Mesendoderm (in vitro differentiated cells): Measurements from ENCODE around the gene MAZ.
"Not testable (repeated sequence)": the region's sequence is repeated elsewhere in the genome, so short reads cannot be mapped to it uniquely, and the experiment has no call there.

ENCODE experiments used
- DNase-seq: peaks from one replicate; pipeline ENCODE4 v3.0.0; 2013
- H2AK5ac ChIP-seq: 2 replicates; pipeline ENCODE4 v1.6.1; 2013; ENCODE audit warnings: low read length, inconsistent platforms
- H2BK120ac ChIP-seq: 2 replicates; pipeline ENCODE4 v1.6.1; 2013; ENCODE audit warnings: low read depth, mild to moderate bottlenecking, low read length, moderate library complexity, mixed read lengths
- H2BK15ac ChIP-seq: replicated peaks from 2 replicates; pipeline ENCODE4 v1.6.1; 2013; ENCODE audit warnings: low read depth, mild to moderate bottlenecking, moderate library complexity
- H2BK5ac ChIP-seq: 2 replicates; pipeline ENCODE4 v1.6.1; 2013; ENCODE audit warnings: low read length, inconsistent platforms
- H3K18ac ChIP-seq: 2 replicates; pipeline ENCODE4 v1.6.1; 2013; ENCODE audit warnings: mild to moderate bottlenecking, low read length, mixed read lengths
- H3K23ac ChIP-seq: one replicate; pipeline ENCODE4 v1.6.1; 2013; ENCODE audit warnings: low read length
- H3K27ac ChIP-seq: 2 replicates; pipeline ENCODE4 v1.5.1; 2013; ENCODE audit warnings: low read depth, mild to moderate bottlenecking, inconsistent platforms, low read length, moderate library complexity
- H3K27me3 ChIP-seq: 2 replicates; pipeline ENCODE4 v1.6.1; 2013; ENCODE audit warnings: low read length, control low read depth, mild to moderate bottlenecking, inconsistent platforms; ENCODE audit not compliant: insufficient read depth, poor library complexity
- H3K36me3 ChIP-seq: 2 replicates; pipeline ENCODE4 v1.6.1; 2013; ENCODE audit warnings: low read length, inconsistent platforms; ENCODE audit not compliant: control insufficient read depth, insufficient read depth
- H3K4ac ChIP-seq: one replicate; pipeline ENCODE4 v1.6.1; 2013; ENCODE audit warnings: low read depth, mild to moderate bottlenecking, low read length, moderate library complexity
- H3K4me1 ChIP-seq: 2 replicates; pipeline ENCODE4 v1.6.1; 2013; ENCODE audit warnings: low read depth, low read length, inconsistent platforms; ENCODE audit not compliant: control insufficient read depth
- H3K4me2 ChIP-seq: 2 replicates; pipeline ENCODE4 v1.6.1; 2013; ENCODE audit warnings: low read length
- H3K4me3 ChIP-seq: 2 replicates; pipeline ENCODE4 v1.5.1; 2013; ENCODE audit warnings: mild to moderate bottlenecking, low read length
- H3K56ac ChIP-seq: one replicate; pipeline ENCODE4 v1.6.1; 2013; ENCODE audit warnings: low read length
- H3K79me1 ChIP-seq: 2 replicates; pipeline ENCODE4 v1.6.1; 2013; ENCODE audit warnings: low read length, inconsistent platforms
- H3K79me2 ChIP-seq: 2 replicates; pipeline ENCODE4 v1.6.1; 2013; ENCODE audit warnings: mild to moderate bottlenecking, low read length; ENCODE audit not compliant: control insufficient read depth, insufficient read depth
- H3K9ac ChIP-seq: 2 replicates; pipeline ENCODE4 v1.6.1; 2013; ENCODE audit warnings: low read length, inconsistent platforms
- H4K5ac ChIP-seq: one replicate; pipeline ENCODE4 v1.6.1; 2013; ENCODE audit warnings: low read length
- H4K8ac ChIP-seq: one replicate; pipeline ENCODE4 v1.6.1; 2013; ENCODE audit warnings: low read depth, mild to moderate bottlenecking, control low read depth, low read length, moderate library complexity
- WGBS: extraction: QIAGEN DNeasy Blood & Tissue Kit; methylation state at CpG from one replicate; pipeline ENCODE4 v1.1.7; 2013; ENCODE audit warnings: low lambda C conversion rate, missing lambda C conversion rate; ENCODE audit not compliant: insufficient coverage; ENCODE audit errors: extremely low coverage; 5-methylcytosine and 5-hydroxymethylcytosine counted together

The MAZ gene

DNA sequence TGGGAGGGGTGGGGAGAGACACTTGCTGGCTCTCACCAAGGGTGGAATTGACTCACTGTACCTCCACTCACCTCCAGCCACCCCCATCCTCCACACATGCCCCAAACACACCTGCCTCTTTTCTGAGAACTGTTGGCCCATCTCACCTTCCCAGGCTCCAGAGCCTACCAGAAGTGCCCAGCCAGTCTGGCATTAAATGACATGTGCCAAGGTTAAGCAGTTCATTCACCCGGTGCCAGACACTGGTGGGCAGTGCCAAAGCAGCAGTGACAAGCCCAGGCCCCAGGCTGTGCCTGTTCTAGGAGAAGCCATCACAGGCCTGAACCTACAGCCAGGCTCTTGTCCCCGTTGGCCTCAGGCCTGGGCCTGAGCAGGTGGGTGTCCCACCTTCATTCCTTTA lies 25.2 kb downstream of the MAZ start:
- no peak overlapping the region for H2BK120ac ChIP-seq

DNA sequence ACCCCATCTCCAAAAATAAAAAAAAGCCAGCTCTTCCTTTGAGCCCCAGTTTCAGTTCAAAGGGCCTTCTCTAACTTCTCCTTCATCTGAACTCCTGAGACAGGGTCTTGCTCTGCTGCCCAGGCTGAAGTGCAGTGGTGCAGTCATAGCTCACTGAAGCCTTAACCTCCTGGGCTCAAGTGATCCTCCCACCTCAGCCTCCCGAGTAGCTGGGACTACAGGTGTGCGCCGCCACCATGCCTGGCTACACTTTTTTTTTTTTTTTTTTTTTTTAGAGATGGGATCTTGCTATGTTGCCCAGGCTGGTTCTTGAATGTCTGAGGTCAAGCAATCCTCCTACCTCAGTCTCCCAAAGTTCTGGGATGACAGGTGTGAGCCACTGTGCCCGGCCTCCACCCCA lies 26.9 kb downstream of the MAZ start:
- not testable (repeated sequence) for H2BK5ac ChIP-seq, H3K23ac ChIP-seq, H2BK15ac ChIP-seq, H3K27ac ChIP-seq, H3K27me3 ChIP-seq, H3K4me1 ChIP-seq, H2AK5ac ChIP-seq, H3K4me3 ChIP-seq, H2BK120ac ChIP-seq, H4K8ac ChIP-seq, H3K79me1 ChIP-seq, H3K9ac ChIP-seq, H3K4me2 ChIP-seq, H3K56ac ChIP-seq, H4K5ac ChIP-seq, H3K18ac ChIP-seq, H3K4ac ChIP-seq, DNase-seq, H3K79me2 ChIP-seq, H3K36me3 ChIP-seq
- no CpG with 5 or more reads among the region's 4 CpGs for WGBS

More for the DNA sequence above, 25.2 kb downstream of the MAZ start:
- no peak overlapping the region for H3K23ac ChIP-seq
- H3K4me3 ChIP-seq = no peak overlapping the region
- WGBS = no CpG with 5 or more reads among the region's 2 CpGs
- H3K4ac ChIP-seq = no peak overlapping the region
- no peak overlapping the region for H3K56ac ChIP-seq
- no peak overlapping the region for H4K5ac ChIP-seq
- no peaks in the 10 kb centered on the region for H3K4me1 ChIP-seq
- no peak for DNase-seq
- no peak overlapping the region for H2BK15ac ChIP-seq
- H2AK5ac ChIP-seq = no peak overlapping the region
- H3K79me1 ChIP-seq = no peaks in the 10 kb centered on the region
- no peak overlapping the region for H3K9ac ChIP-seq
- H3K27ac ChIP-seq = no peak overlapping the region
- no peak overlapping the region for H3K4me2 ChIP-seq
- no peak overlapping the region for H2BK5ac ChIP-seq
- H3K18ac ChIP-seq = no peak overlapping the region
- H3K79me2 ChIP-seq = no peaks in the 10 kb centered on the region
- no peaks in the 10 kb centered on the region for H3K27me3 ChIP-seq
- H3K36me3 ChIP-seq = no peaks in the 10 kb centered on the region
- no peak overlapping the region for H4K8ac ChIP-seq

DNA sequence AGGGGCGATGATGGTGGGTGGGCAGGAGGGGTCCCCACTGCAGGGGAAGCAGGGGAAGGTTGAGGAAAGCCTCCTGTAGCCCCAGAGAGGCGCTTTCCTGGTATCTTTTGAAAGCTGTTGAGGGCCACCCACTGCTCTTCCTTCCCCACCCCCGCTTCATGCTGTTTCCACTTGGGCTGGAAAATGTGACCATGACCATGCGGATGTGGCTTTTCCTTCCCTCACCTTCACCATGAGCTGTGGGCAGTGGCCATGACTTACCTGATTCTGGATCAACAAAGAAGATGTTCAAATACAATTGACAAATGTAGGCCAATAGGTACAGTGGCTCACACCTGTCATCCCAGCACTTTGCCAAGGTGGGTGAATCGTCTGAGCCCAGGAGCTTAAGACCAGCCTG lies 27.8 kb downstream of the MAZ start:
- no peaks in the 10 kb centered on the region for H3K27me3 ChIP-seq
- H3K23ac ChIP-seq = no peak overlapping the region
- no peak overlapping the region for H3K27ac ChIP-seq
- no peaks in the 10 kb centered on the region for H3K36me3 ChIP-seq
- H2BK5ac ChIP-seq = no peak overlapping the region
- H3K9ac ChIP-seq = no peak overlapping the region
- H2AK5ac ChIP-seq = no peak overlapping the region
- H3K79me2 ChIP-seq = no peaks in the 10 kb centered on the region
- no peak overlapping the region for H2BK15ac ChIP-seq
- H3K79me1 ChIP-seq = no peaks in the 10 kb centered on the region
- no peak for DNase-seq
- no peak overlapping the region for H3K56ac ChIP-seq
- H3K4ac ChIP-seq = no peak overlapping the region
- no peak overlapping the region for H3K4me3 ChIP-seq
- no peak overlapping the region for H3K18ac ChIP-seq
- H3K4me1 ChIP-seq = no peaks in the 10 kb centered on the region
- no peak overlapping the region for H4K5ac ChIP-seq
- no CpG with 5 or more reads among the region's 5 CpGs for WGBS
- H2BK120ac ChIP-seq = no peak overlapping the region
- no peak overlapping the region for H3K4me2 ChIP-seq
- H4K8ac ChIP-seq = no peak overlapping the region

DNA sequence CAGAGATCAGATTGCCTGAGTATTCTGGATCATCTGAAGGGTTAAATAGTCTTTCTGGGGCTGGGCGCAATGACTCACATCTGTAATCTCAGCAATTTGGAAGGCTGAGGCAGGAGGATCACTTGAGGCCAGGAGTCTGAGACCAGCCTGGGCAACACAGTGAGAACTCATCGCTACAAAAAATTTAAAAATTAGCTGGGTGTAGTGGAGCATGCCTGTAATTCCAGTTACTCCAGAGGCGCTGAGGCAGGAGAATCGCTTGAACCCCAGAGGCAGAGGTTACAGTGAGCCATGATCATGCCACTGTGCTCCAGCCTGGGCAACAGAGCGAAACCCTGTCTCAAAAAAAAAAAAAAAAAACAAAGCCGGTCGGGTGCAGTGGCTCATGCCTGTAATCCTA lies 29.6 kb downstream of the MAZ start:
- Histone ChIP-seq H3K27ac (no peak overlapping the region), H3K4me2 (no peak overlapping the region), H3K79me2 (no peaks in the 10 kb centered on the region), H2BK15ac (no peak overlapping the region), H3K4me1 (no peaks in the 10 kb centered on the region), H3K18ac (no peak overlapping the region), H3K56ac (no peak overlapping the region), H3K4ac (no peak overlapping the region), H3K79me1 (no peaks in the 10 kb centered on the region), H3K36me3 (no peaks in the 10 kb centered on the region), H2BK120ac (no peak overlapping the region), H3K9ac (no peak overlapping the region), H3K23ac (no peak overlapping the region), H4K8ac (no peak overlapping the region), H4K5ac (no peak overlapping the region), H2AK5ac (no peak overlapping the region), H3K4me3 (no peak overlapping the region), H2BK5ac (no peak overlapping the region), H3K27me3 (no peaks in the 10 kb centered on the region)
- DNase-seq = no peak
- no CpG with 5 or more reads among the region's 7 CpGs for WGBS

DNA sequence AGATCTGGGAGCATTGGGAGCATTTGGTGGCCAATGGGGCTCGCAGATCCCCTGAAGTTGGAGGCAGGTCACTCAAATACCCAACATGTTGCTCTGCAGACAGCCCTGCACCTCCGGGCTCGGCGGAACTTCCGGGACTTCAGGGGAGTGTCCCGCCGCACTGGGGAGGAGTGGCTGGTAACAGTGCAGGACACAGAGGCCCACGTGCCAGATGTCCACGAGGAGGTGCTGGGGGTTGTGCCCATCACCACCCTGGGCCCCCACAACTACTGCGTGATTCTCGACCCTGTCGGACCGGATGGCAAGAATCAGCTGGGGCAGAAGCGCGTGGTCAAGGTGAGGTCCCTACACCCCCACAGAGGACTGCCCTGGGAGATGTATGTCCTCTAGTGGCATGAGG lies 30.3 kb downstream of the MAZ start:
- Histone ChIP-seq H4K8ac (no peak overlapping the region), H3K36me3 (no peaks in the 10 kb centered on the region), H3K4me3 (no peak overlapping the region), H3K27me3 (no peaks in the 10 kb centered on the region), H3K79me1 (no peaks in the 10 kb centered on the region), H3K9ac (no peak overlapping the region), H3K18ac (no peak overlapping the region), H2BK5ac (no peak overlapping the region), H3K27ac (no peak overlapping the region), H3K79me2 (no peaks in the 10 kb centered on the region), H3K23ac (no peak overlapping the region), H2BK120ac (no peak overlapping the region), H3K4me1 (no peaks in the 10 kb centered on the region), H3K4ac (no peak overlapping the region), H3K56ac (peak overlapping the region; percentile 34), H4K5ac (no peak overlapping the region), H3K4me2 (no peak overlapping the region), H2AK5ac (no peak overlapping the region), H2BK15ac (no peak overlapping the region)
- DNase-seq = no peak
- no CpG with 5 or more reads among the region's 15 CpGs for WGBS

DNA sequence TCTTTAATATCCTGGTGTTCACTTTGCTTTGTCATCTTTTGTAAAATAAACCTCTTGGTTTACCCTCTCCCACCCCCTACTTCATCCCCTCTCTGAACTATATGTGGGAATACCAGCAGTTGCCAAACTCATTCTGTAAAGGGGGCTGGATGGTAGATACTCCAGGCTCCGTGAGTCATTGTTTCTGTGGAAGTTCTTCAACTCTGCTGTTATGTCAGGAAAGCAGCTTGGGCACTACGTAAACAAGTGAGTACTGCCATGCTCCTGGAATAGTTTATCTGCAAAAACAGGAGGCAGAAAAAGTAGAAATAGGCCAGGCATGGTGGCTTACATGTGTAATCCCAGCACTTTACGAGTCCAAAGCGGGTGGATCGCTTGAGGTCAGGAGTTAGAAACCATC lies 31.5 kb downstream of the MAZ start:
- Histone ChIP-seq H2BK5ac (no peak overlapping the region), H3K4me3 (no peak overlapping the region), H2BK15ac (no peak overlapping the region), H3K27ac (no peak overlapping the region), H4K5ac (no peak overlapping the region), H3K23ac (no peak overlapping the region), H2BK120ac (no peak overlapping the region), H3K4ac (no peak overlapping the region), H3K4me1 (no peaks in the 10 kb centered on the region), H3K4me2 (no peak overlapping the region), H3K9ac (no peak overlapping the region), H3K56ac (no peak overlapping the region), H4K8ac (no peak overlapping the region), H3K27me3 (no peaks in the 10 kb centered on the region), H3K79me2 (no peaks in the 10 kb centered on the region), H2AK5ac (no peak overlapping the region), H3K18ac (no peak overlapping the region), H3K36me3 (no peaks in the 10 kb centered on the region), H3K79me1 (no peaks in the 10 kb centered on the region)
- DNase-seq = no peak
- no CpG with 5 or more reads among the region's 5 CpGs for WGBS
